ENCODE results near the gene F12. TPM values are rescaled to one million over a fixed set of nuclear protein-coding genes. Genes with fewer than 3 reads are reported as not detected.

The F12 gene
- 0.51 and 0.89 TPM in 2 replicates for total RNA-seq

- no peak for DNase-seq (ENCODE audit: low read depth in 2 of 2)
Observed at GRCh38 chr5:177409043-177409801, at the start of gene F12. Gene F12, minus strand, starts transcription at chr5:177409564. Its CDS starts 37 bp downstream, at chr5:177409527.

GRCh38 chr5:177458912-177459350 lies 49.6 kb upstream of the F12 start:
- no peak for DNase-seq (ENCODE audit: low read depth in 2 of 2)

- DNase-seq (ENCODE audit: low read depth in 2 of 2), result no peak
Observed at GRCh38 chr5:177457852-177458681, 48.7 kb upstream of the F12 start.

GRCh38 chr5:177456976-177457851 lies 47.9 kb upstream of the F12 start:
- peak; percentile 97 for DNase-seq (ENCODE audit: low read depth in 2 of 2)

- DNase-seq (ENCODE audit: low read depth in 2 of 2), result no peak
Observed at GRCh38 chr5:177456591-177456964, 47.2 kb upstream of the F12 start.

GRCh38 chr5:177455661-177456590 lies 46.6 kb upstream of the F12 start:
- peak; percentile 45 to 86 for DNase-seq (ENCODE audit: low read depth in 2 of 2)

GRCh38 chr5:177455036-177455660 lies 45.8 kb upstream of the F12 start:
- peak in 1 of 2 donors; percentile 69 for DNase-seq (ENCODE audit: low read depth in 2 of 2)

- peak; percentile 63 to 89 for DNase-seq (ENCODE audit: low read depth in 2 of 2)
Observed at GRCh38 chr5:177454397-177455035, 45.2 kb upstream of the F12 start.

GRCh38 chr5:177453852-177454396 lies 44.6 kb upstream of the F12 start:
- no peak for DNase-seq (ENCODE audit: low read depth in 2 of 2)

GRCh38 chr5:177452688-177453638 lies 43.6 kb upstream of the F12 start:
- peak; percentile 56 to 73 for DNase-seq (ENCODE audit: low read depth in 2 of 2)

GRCh38 chr5:177450667-177451424 lies 41.5 kb upstream of the F12 start:
- DNase-seq (ENCODE audit: low read depth in 2 of 2), result no peak

- DNase-seq (ENCODE audit: low read depth in 2 of 2), result no peak
Observed at GRCh38 chr5:177449140-177450061, 40.0 kb upstream of the F12 start.

GRCh38 chr5:177448244-177448950 lies 39.0 kb upstream of the F12 start:
- no peak for DNase-seq (ENCODE audit: low read depth in 2 of 2)

GRCh38 chr5:177447611-177448243 lies 38.4 kb upstream of the F12 start:
- DNase-seq (ENCODE audit: low read depth in 2 of 2), result peak in 1 of 2 donors; percentile 63

- peak in 1 of 2 donors; percentile 36 for DNase-seq (ENCODE audit: low read depth in 2 of 2)
Observed at GRCh38 chr5:177447066-177447610, 37.8 kb upstream of the F12 start.
